Measurements from ENCODE around the gene ECHS1. TPM values are rescaled to one million over a fixed set of nuclear protein-coding genes. Genes with fewer than 3 reads are reported as not detected.
"Not testable (repeated sequence)": the region's sequence is repeated elsewhere in the genome, so short reads cannot be mapped to it uniquely, and the experiment has no call there.

The ECHS1 gene
- total RNA-seq, 1 experiment from 2014 or later = 100 TPM

GRCh38 chr10:133401500-133401899 lies 28.3 kb upstream of the ECHS1 start:
- no peak for DNase-seq (ENCODE audit: low read depth)
- in situ Hi-C loops (cut with HindIII; ENCODE audit: low pct_unique_long_range_greater_than_20kb, low sequenced_read_pairs) = no loop called here

GRCh38 chr10:133400624-133401424 lies 27.7 kb upstream of the ECHS1 start:
- in situ Hi-C loops (cut with HindIII; ENCODE audit: low pct_unique_long_range_greater_than_20kb, low sequenced_read_pairs) = no loop called here
- DNase-seq (ENCODE audit: low read depth) = no peak

GRCh38 chr10:133399123-133399601 lies 26.0 kb upstream of the ECHS1 start:
- in situ Hi-C loops (cut with HindIII; ENCODE audit: low pct_unique_long_range_greater_than_20kb, low sequenced_read_pairs) = no loop called here
- DNase-seq (ENCODE audit: low read depth) = no peak

- in situ Hi-C loops (cut with HindIII; ENCODE audit: low pct_unique_long_range_greater_than_20kb, low sequenced_read_pairs) = no loop called here
- no peak for DNase-seq (ENCODE audit: low read depth)
These were observed 24.8 kb upstream of the ECHS1 start for GRCh38 chr10:133397938-133398337.

GRCh38 chr10:133396035-133396624 lies 23.0 kb upstream of the ECHS1 start:
- in situ Hi-C loops (cut with HindIII; ENCODE audit: low pct_unique_long_range_greater_than_20kb, low sequenced_read_pairs) = no loop called here
- DNase-seq (ENCODE audit: low read depth) = no peak

GRCh38 chr10:133394801-133395221 lies 21.7 kb upstream of the ECHS1 start:
- no peak for DNase-seq (ENCODE audit: low read depth)
- in situ Hi-C loops (cut with HindIII; ENCODE audit: low pct_unique_long_range_greater_than_20kb, low sequenced_read_pairs) = no loop called here

- DNase-seq (ENCODE audit: low read depth) = peak; percentile 95
- in situ Hi-C loops (cut with HindIII; ENCODE audit: low pct_unique_long_range_greater_than_20kb, low sequenced_read_pairs) = no loop called here
These were observed 21.0 kb upstream of the ECHS1 start, which contains the start of gene MTG1 for GRCh38 chr10:133394064-133394663. Gene MTG1, plus strand, starts transcription at chr10:133394157. Its CDS starts 64 bp downstream, at chr10:133394221.

GRCh38 chr10:133393401-133394063 lies 20.4 kb upstream of the ECHS1 start:
- no peak for DNase-seq (ENCODE audit: low read depth)
- in situ Hi-C loops (cut with HindIII; ENCODE audit: low pct_unique_long_range_greater_than_20kb, low sequenced_read_pairs) = no loop called here

GRCh38 chr10:133391761-133392518 lies 18.8 kb upstream of the ECHS1 start:
- DNase-seq (ENCODE audit: low read depth) = no peak
- in situ Hi-C loops (cut with HindIII; ENCODE audit: low pct_unique_long_range_greater_than_20kb, low sequenced_read_pairs) = no loop called here

- DNase-seq (ENCODE audit: low read depth) = no peak
- in situ Hi-C loops (cut with HindIII; ENCODE audit: low pct_unique_long_range_greater_than_20kb, low sequenced_read_pairs) = no loop called here
These were observed 18.1 kb upstream of the ECHS1 start for GRCh38 chr10:133391249-133391635.

GRCh38 chr10:133390597-133391248 lies 17.6 kb upstream of the ECHS1 start:
- in situ Hi-C loops (cut with HindIII; ENCODE audit: low pct_unique_long_range_greater_than_20kb, low sequenced_read_pairs) = no loop called here
- no peak for DNase-seq (ENCODE audit: low read depth)

GRCh38 chr10:133388973-133389818 lies 16.0 kb upstream of the ECHS1 start:
- DNase-seq (ENCODE audit: low read depth) = no peak
- in situ Hi-C loops (cut with HindIII; ENCODE audit: low pct_unique_long_range_greater_than_20kb, low sequenced_read_pairs) = no loop called here

- DNase-seq (ENCODE audit: low read depth) = no peak
- in situ Hi-C loops (cut with HindIII; ENCODE audit: low pct_unique_long_range_greater_than_20kb, low sequenced_read_pairs) = no loop called here
These were observed 15.2 kb upstream of the ECHS1 start for GRCh38 chr10:133388236-133388972.

GRCh38 chr10:133386951-133387350 lies 13.8 kb upstream of the ECHS1 start:
- in situ Hi-C loops (cut with HindIII; ENCODE audit: low pct_unique_long_range_greater_than_20kb, low sequenced_read_pairs); DNase-seq (ENCODE audit: low read depth): not testable (repeated sequence)

GRCh38 chr10:133385214-133385613 lies 12.1 kb upstream of the ECHS1 start:
- in situ Hi-C loops (cut with HindIII; ENCODE audit: low pct_unique_long_range_greater_than_20kb, low sequenced_read_pairs) = no loop called here
- no peak for DNase-seq (ENCODE audit: low read depth)

GRCh38 chr10:133384071-133384470 lies 10.9 kb upstream of the ECHS1 start:
- no peak for DNase-seq (ENCODE audit: low read depth)
- in situ Hi-C loops (cut with HindIII; ENCODE audit: low pct_unique_long_range_greater_than_20kb, low sequenced_read_pairs) = no loop called here

Data from Caki2 (cell line).